Esophagus muscularis mucosa (tissue), 4 donors: ENCODE data around the gene CHIA. TPM values are rescaled to one million over a fixed set of nuclear protein-coding genes. Genes with fewer than 3 reads are reported as not detected.
"Not testable (repeated sequence)": the region's sequence is repeated elsewhere in the genome, so short reads cannot be mapped to it uniquely, and the experiment has no call there.

ENCODE experiments used
- DNase-seq: peaks from one replicate; pipeline ENCODE4 v3.0.0-alpha.2; 2017; ENCODE audit errors: extremely low spot score
- H3K27ac ChIP-seq, 4 donors: fragments of 200-600 bp; sonication (generic); replicated peaks in 1 of 4; 1 replicate in 3 of 4; 2 replicates in 1 of 4; pipeline ENCODE4 v1.5.1; 2016 to 2019; ENCODE audit warnings: mild to moderate bottlenecking in 1 of 4
- H3K27me3 ChIP-seq, 4 donors: fragments of 200-600 bp; sonication (generic); one replicate each; pipeline versions ENCODE4 v1.5.1 to v1.6.0; 2016 to 2019
- H3K36me3 ChIP-seq, 4 donors: fragments of 200-600 bp; sonication (generic); one replicate each; pipeline ENCODE4 v1.5.1; 2016 to 2019
- H3K4me1 ChIP-seq, 4 donors: fragments of 200-600 bp; sonication (generic); one replicate each; pipeline ENCODE4 v1.5.1; 2016 to 2019
- H3K4me3 ChIP-seq, 4 donors: fragments of 200-600 bp; sonication (generic); 1 replicate in 2 of 4; 2 replicates in 2 of 4; pipeline ENCODE4 v1.5.1; 2016 to 2019; ENCODE audit warnings: mild to moderate bottlenecking in 4 of 4, moderate library complexity in 1 of 4
- H3K9me3 ChIP-seq, 4 donors: fragments of 200-600 bp; sonication (generic); 1 replicate in 3 of 4; 2 replicates in 1 of 4; pipeline ENCODE4 v1.5.1; 2016 to 2019
- CTCF ChIP-seq, 3 experiments: fragments of 200-600 bp in 2 of 3; fragments of 450-650 bp in 1 of 3; sonication (generic) in 2 of 3; IDR thresholded peaks; one replicate each; pipeline ENCODE4 v1.5.1; 2017 to 2019; ENCODE audit warnings: antibody characterized with exemption in 3 of 3, mild to moderate bottlenecking in 2 of 3, moderate library complexity in 1 of 3
- EP300 ChIP-seq: sonication (generic); formaldehyde crosslinking; IDR thresholded peaks from one replicate; pipeline ENCODE4 v1.6.1; 2017; ENCODE audit warnings: antibody characterized with exemption
- POLR2A ChIP-seq: fragments of 450-650 bp; IDR thresholded peaks from one replicate; pipeline ENCODE4 v1.6.1; 2017; ENCODE audit warnings: antibody characterized with exemption, moderate library complexity, mild to moderate bottlenecking, low read depth
- POLR2AphosphoS5 ChIP-seq, 2 donors: sonication (generic); formaldehyde crosslinking; IDR thresholded peaks; one replicate each; pipeline ENCODE4 v1.6.1; 2017; ENCODE audit warnings: antibody characterized with exemption in 2 of 2
- WGBS: methylation state at CpG from one replicate; pipeline ENCODE4 v1.1.5; 2018; 5-methylcytosine and 5-hydroxymethylcytosine counted together
- intact Hi-C: fragments of 100-400 bp; cut with DNase I; formaldehyde crosslinking; loops from one replicate; pipeline ENCODE4 v1.15.1; 2023
- total RNA-seq, 4 donors: library from RNA; depleted of rRNA; stranded (reverse); fragments of >200 nt; gene quantifications; one replicate each; pipeline versions ENCODE4 v1.1.0 to v1.2.1, GENCODE V29; 2016

The CHIA gene
- total RNA-seq, 4 donors from 2014 or later, result not detected

- Histone ChIP-seq H3K4me1 (peaks cover 2 to 7% (median 6%) of the 10 kb centered on the region in 4 donors), H3K27ac (no peak overlapping the region), H3K36me3 (peaks cover 0 to 15% (median 3%) of the 10 kb centered on the region in 4 donors), H3K27me3 (no peaks in the 10 kb centered on the region), H3K9me3 (no peaks in the 10 kb centered on the region), H3K4me3 (no peak overlapping the region)
- TF ChIP-seq CTCF (IDR thresholded peaks at IDR 0.05) (no peak), EP300 (no peak), POLR2A (no peak), POLR2AphosphoS5 (IDR thresholded peaks at IDR 0.05) (no peak)
- intact Hi-C loops, result no loop called here
- no peak for DNase-seq
Measured at GRCh38 chr1:111351700-111352099, 61.0 kb downstream of the CHIA start.

- no peaks in the 10 kb centered on the region for H3K27me3 ChIP-seq
- H3K27ac ChIP-seq, result no peak overlapping the region
Measured at GRCh38 chr1:111354584-111354983, 63.9 kb downstream of the CHIA start.

DNA sequence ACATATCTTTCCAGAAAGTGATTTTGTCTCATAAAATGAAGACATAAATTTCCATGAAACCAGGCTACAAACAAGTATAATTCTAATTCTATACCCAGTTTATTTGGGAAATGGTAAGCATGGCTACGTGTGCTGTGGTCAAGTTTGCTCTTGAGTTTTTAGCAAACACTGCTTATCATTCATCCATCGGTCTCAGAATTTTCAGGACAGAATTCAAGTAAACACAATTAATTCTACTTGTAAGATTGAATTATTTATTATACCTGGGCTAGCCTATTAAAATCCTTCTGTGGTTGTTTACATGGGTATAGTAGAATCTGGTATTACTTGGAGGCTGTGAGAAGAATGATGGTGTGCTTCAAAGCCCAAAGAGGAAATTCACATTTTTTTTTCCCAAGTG, 68.3 kb downstream of the CHIA start:
- H3K4me1 ChIP-seq, result no peaks in the 10 kb centered on the region
- no peak for DNase-seq
- no peaks in the 10 kb centered on the region for H3K27me3 ChIP-seq
- H3K36me3 ChIP-seq, result no peaks in the 10 kb centered on the region
- H3K9me3 ChIP-seq, result no peaks in the 10 kb centered on the region
- TF ChIP-seq POLR2AphosphoS5 (IDR thresholded peaks at IDR 0.05), result no peak
- TF ChIP-seq CTCF (IDR thresholded peaks at IDR 0.05), result no peak
- no peak for TF ChIP-seq EP300
- TF ChIP-seq POLR2A, result no peak
- 98% methylated on average over 2 of the region's 2 CpGs for WGBS
- intact Hi-C loops, result no loop called here
- H3K27ac ChIP-seq, result no peak overlapping the region
- no peak overlapping the region for H3K4me3 ChIP-seq

More at GRCh38 chr1:111354584-111354983, 63.9 kb downstream of the CHIA start:
- DNase-seq, result no peak
- intact Hi-C loops, result no loop called here
- Histone ChIP-seq H3K9me3 (no peaks in the 10 kb centered on the region), H3K36me3 (peaks cover 0 to 15% (median 3%) of the 10 kb centered on the region in 4 donors), H3K4me1 (no peaks in the 10 kb centered on the region), H3K4me3 (no peak overlapping the region)
- no peak for TF ChIP-seq CTCF (IDR thresholded peaks at IDR 0.05)
- TF ChIP-seq POLR2A, result no peak
- TF ChIP-seq POLR2AphosphoS5 (IDR thresholded peaks at IDR 0.05), result no peak

GRCh38 chr1:111359376-111359775, 68.7 kb downstream of the CHIA start:
- TF ChIP-seq CTCF (IDR thresholded peaks at IDR 0.05) (no peak), POLR2A (no peak), EP300 (no peak), POLR2AphosphoS5 (IDR thresholded peaks at IDR 0.05) (no peak)
- H3K9me3 ChIP-seq, result no peaks in the 10 kb centered on the region
- H3K27ac ChIP-seq, result no peak overlapping the region
- H3K36me3 ChIP-seq, result no peaks in the 10 kb centered on the region
- H3K4me3 ChIP-seq, result no peak overlapping the region
- WGBS, result 91% methylated on average over 3 of the region's 3 CpGs
- no peaks in the 10 kb centered on the region for H3K27me3 ChIP-seq
- DNase-seq, result no peak
- intact Hi-C loops, result no loop called here
- no peaks in the 10 kb centered on the region for H3K4me1 ChIP-seq

DNA sequence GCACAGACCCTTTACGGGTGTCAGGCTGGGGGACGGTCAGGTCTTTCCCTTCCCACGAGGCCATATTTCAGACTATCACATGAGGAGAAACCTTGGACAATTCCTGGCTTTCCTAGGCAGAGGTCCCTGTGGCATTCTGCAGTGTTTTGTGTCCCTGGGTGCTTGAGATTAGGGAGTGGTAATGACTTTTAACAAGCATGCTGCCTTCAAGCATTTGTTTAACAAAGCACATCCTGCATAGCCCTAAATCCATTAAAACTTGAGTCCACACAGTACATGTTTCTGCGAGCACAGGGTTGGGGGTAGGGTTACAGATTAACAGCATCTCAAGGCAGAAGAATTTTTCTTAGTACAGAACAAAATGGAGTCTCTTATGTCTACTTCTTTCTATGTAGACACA, 69.6 kb downstream of the CHIA start:
- H3K9me3 ChIP-seq, DNase-seq, H3K27me3 ChIP-seq, H3K36me3 ChIP-seq, H3K4me3 ChIP-seq, H3K4me1 ChIP-seq, intact Hi-C loops, H3K27ac ChIP-seq: not testable (repeated sequence)
- 53% methylated on average over 4 of the region's 4 CpGs for WGBS
